Fibroblast of skin of right biceps (primary cell): ENCODE measurements around the gene CABYR.

Experiments used
- DNase-seq: peaks from one replicate; pipeline ENCODE4 v3.0.0-alpha.2; 2013

CABYR gene

GRCh38 chr18:24195296-24196053 is 56.6 kb downstream of the CABYR start:
- no peak for DNase-seq

GRCh38 chr18:24196764-24197163 is 57.9 kb downstream of the CABYR start:
- DNase-seq = no peak

GRCh38 chr18:24197412-24197811 is 58.5 kb downstream of the CABYR start:
- DNase-seq = no peak

GRCh38 chr18:24198461-24198860 is 59.6 kb downstream of the CABYR start:
- DNase-seq = no peak

GRCh38 chr18:24199372-24199962 is 60.6 kb downstream of the CABYR start:
- no peak for DNase-seq

- no peak for DNase-seq
Observed at GRCh38 chr18:24200494-24201290, 61.8 kb downstream of the CABYR start.

- DNase-seq = no peak
Observed at GRCh38 chr18:24201699-24202687, 63.1 kb downstream of the CABYR start.

GRCh38 chr18:24204904-24205303 is 66.0 kb downstream of the CABYR start:
- DNase-seq = no peak

GRCh38 chr18:24208270-24209035 is 69.6 kb downstream of the CABYR start:
- no peak for DNase-seq

GRCh38 chr18:24209558-24209957 is 70.7 kb downstream of the CABYR start:
- peak; percentile 35 for DNase-seq
